Neural cell (in vitro differentiated cells): ENCODE measurements around the gene ALDH2. TPM values are rescaled to one million over a fixed set of nuclear protein-coding genes. Genes with fewer than 3 reads are reported as not detected.

ENCODE experiments used
- H2AFZ ChIP-seq: fragments of 200-600, 300-800 bp; sonication (generic), shearing (Covaris generic); 2 replicates; pipeline ENCODE4 v1.6.0; 2014; ENCODE audit warnings: low read depth, mild to moderate bottlenecking, antibody characterized with exemption, low read length, moderate library complexity
- H3F3A ChIP-seq: fragments of 200-600 bp; shearing (Covaris generic); 2 replicates; pipeline ENCODE4 v1.6.1; 2016; ENCODE audit warnings: mild to moderate bottlenecking, moderate library complexity, mixed read lengths, antibody characterized with exemption, low read length; ENCODE audit not compliant: insufficient read depth, poor library complexity, severe bottlenecking
- H3K27ac ChIP-seq: fragments of 200-600, 300-800 bp; sonication (generic), shearing (Covaris generic); 2 replicates; pipeline ENCODE4 v1.5.1; 2014; ENCODE audit warnings: mild to moderate bottlenecking, low read length, moderate library complexity
- H3K27me3 ChIP-seq: fragments of 300-800, 200-600 bp; sonication (generic), shearing (Covaris generic); 2 replicates; pipeline ENCODE4 v1.6.0; 2014; ENCODE audit warnings: mild to moderate bottlenecking, low read depth, low read length, moderate library complexity; ENCODE audit not compliant: insufficient read depth
- H3K36me3 ChIP-seq: fragments of 300-800, 200-600 bp; sonication (generic), shearing (Covaris generic); 2 replicates; pipeline ENCODE4 v1.5.1; 2014; ENCODE audit warnings: mild to moderate bottlenecking, antibody characterized with exemption, low read length, moderate library complexity; ENCODE audit not compliant: insufficient read depth
- H3K4me2 ChIP-seq: fragments of 300-800, 200-600 bp; sonication (generic), shearing (Covaris generic); 2 replicates; pipeline ENCODE4 v1.6.0; 2014; ENCODE audit warnings: mild to moderate bottlenecking, low read length
- H3K4me3 ChIP-seq: fragments of 300-800, 200-600 bp; sonication (generic), shearing (Covaris generic); 2 replicates; pipeline ENCODE4 v1.5.1; 2014; ENCODE audit warnings: mild to moderate bottlenecking, low read length, moderate library complexity
- H3K79me2 ChIP-seq: fragments of 200-600 bp; shearing (Covaris generic); replicated peaks from 2 replicates; pipeline ENCODE4 v1.6.0; 2014; ENCODE audit warnings: mild to moderate bottlenecking, low read length, moderate library complexity; ENCODE audit not compliant: insufficient read depth
- H3K9ac ChIP-seq: fragments of 300-800, 200-600 bp; sonication (generic), shearing (Covaris generic); 2 replicates; pipeline ENCODE4 v1.6.1; 2016; ENCODE audit warnings: mild to moderate bottlenecking, low read length, mixed read lengths
- H3K9me2 ChIP-seq: fragments of 200-600 bp; shearing (Covaris generic); 2 replicates; pipeline ENCODE4 v1.6.1; 2016; ENCODE audit warnings: mild to moderate bottlenecking, low read length, mixed read lengths; ENCODE audit not compliant: insufficient read depth
- H3K9me3 ChIP-seq: fragments of 200-600, 300-800 bp; sonication (generic), shearing (Covaris generic); 2 replicates; pipeline ENCODE4 v1.6.1; 2016; ENCODE audit warnings: mild to moderate bottlenecking, mixed run types, low read length, moderate library complexity, mixed read lengths
- H4K20me1 ChIP-seq: fragments of 200-600 bp; shearing (Covaris generic); 2 replicates; pipeline ENCODE4 v1.6.1; 2016; ENCODE audit warnings: mild to moderate bottlenecking, mixed run types; ENCODE audit not compliant: insufficient read depth
- EP300 ChIP-seq: fragments of 450-650 bp; conservative IDR thresholded peaks from 2 replicates; pipeline ENCODE4 v1.6.1; 2014; ENCODE audit warnings: antibody characterized with exemption, mild to moderate bottlenecking, moderate library complexity; ENCODE audit not compliant: poor library complexity, severe bottlenecking
- EZH2 ChIP-seq: fragments of 200-600, 300-800 bp; shearing (Covaris generic), sonication (generic); IDR thresholded peaks from 2 replicates; pipeline ENCODE4 v1.6.1; 2014; ENCODE audit warnings: antibody characterized with exemption, low read length, borderline replicate concordance, mild to moderate bottlenecking; ENCODE audit not compliant: insufficient read depth, poor library complexity, severe bottlenecking
- MXI1 ChIP-seq: fragments of 450-650 bp; conservative IDR thresholded peaks from 2 replicates; pipeline ENCODE4 v1.6.1; 2014; ENCODE audit warnings: antibody characterized with exemption, mild to moderate bottlenecking; ENCODE audit not compliant: poor library complexity, severe bottlenecking
- POLR2AphosphoS5 ChIP-seq: IDR thresholded peaks from 2 replicates; pipeline ENCODE4 v1.6.1; 2012
- RAD21 ChIP-seq: fragments of 450-650 bp; conservative IDR thresholded peaks from 2 replicates; pipeline ENCODE4 v1.6.1; 2014; ENCODE audit warnings: antibody characterized with exemption, mild to moderate bottlenecking, moderate library complexity
- SMC3 ChIP-seq: fragments of 450-650 bp; conservative IDR thresholded peaks from 2 replicates; pipeline ENCODE4 v1.6.1; 2014; ENCODE audit warnings: antibody characterized with exemption, mild to moderate bottlenecking, moderate library complexity; ENCODE audit not compliant: poor library complexity
- TAF1 ChIP-seq: IDR thresholded peaks from 2 replicates; pipeline ENCODE4 v1.6.1; 2012; ENCODE audit warnings: low read depth
- polyA plus RNA-seq: library from polyadenylated mRNA; depleted of rRNA; stranded (reverse); fragments of >200 nt; gene quantifications from 2 replicates; pipeline ENCODE4 v1.2.3, GENCODE V29; 2014
- TF ChIP-seq, protein P1 (sequence below): fragments of 450-650 bp; IDR thresholded peaks from 2 replicates; pipeline ENCODE4 v1.5.1; 2014; ENCODE audit warnings: antibody characterized with exemption, mild to moderate bottlenecking, moderate library complexity; ENCODE audit not compliant: poor library complexity, severe bottlenecking
- TF ChIP-seq, protein P2 (sequence below): IDR thresholded peaks from 2 replicates; pipeline ENCODE4 v1.6.1; 2012; ENCODE audit warnings: borderline replicate concordance

Gene ALDH2
- polyA plus RNA-seq, 1 donor from 2014 or later: 64.3 TPM

DNA sequence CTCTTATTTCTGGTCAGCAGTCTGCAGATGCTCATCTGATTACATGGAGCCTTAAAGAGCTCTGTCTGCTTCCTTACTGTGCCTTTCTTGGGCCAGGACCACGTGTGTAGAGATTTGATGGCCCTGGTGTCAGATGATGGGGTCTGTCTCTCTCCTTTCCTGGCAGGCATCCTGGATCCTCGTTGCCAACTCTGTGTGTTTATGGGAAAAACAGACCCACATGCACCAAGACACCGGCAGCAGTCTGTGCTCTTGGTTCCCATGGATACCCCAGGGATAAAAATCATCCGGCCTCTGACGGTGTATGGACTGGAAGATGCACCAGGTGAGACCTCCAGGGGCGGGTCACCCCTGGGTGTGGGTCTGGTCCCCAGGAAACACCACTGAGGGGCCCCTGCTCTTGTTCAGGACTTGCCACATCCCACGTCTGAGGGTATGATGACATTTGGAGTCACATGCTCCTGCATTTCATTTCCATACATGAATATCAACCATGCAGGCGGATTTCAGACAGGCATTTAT is 18.5 kb upstream of the ALDH2 start:
- no peak overlapping the region for H3K4me2 ChIP-seq
- H3K27ac ChIP-seq: no peak overlapping the region
- H3K4me3 ChIP-seq: no peak overlapping the region
- TF ChIP-seq, protein P1, sequence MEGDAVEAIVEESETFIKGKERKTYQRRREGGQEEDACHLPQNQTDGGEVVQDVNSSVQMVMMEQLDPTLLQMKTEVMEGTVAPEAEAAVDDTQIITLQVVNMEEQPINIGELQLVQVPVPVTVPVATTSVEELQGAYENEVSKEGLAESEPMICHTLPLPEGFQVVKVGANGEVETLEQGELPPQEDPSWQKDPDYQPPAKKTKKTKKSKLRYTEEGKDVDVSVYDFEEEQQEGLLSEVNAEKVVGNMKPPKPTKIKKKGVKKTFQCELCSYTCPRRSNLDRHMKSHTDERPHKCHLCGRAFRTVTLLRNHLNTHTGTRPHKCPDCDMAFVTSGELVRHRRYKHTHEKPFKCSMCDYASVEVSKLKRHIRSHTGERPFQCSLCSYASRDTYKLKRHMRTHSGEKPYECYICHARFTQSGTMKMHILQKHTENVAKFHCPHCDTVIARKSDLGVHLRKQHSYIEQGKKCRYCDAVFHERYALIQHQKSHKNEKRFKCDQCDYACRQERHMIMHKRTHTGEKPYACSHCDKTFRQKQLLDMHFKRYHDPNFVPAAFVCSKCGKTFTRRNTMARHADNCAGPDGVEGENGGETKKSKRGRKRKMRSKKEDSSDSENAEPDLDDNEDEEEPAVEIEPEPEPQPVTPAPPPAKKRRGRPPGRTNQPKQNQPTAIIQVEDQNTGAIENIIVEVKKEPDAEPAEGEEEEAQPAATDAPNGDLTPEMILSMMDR: no peak
- no peak for TF ChIP-seq MXI1
- H3K36me3 ChIP-seq: peaks cover 10% of the 10 kb centered on the region
- no peaks in the 10 kb centered on the region for H3K79me2 ChIP-seq
- H3K9me3 ChIP-seq: no peaks in the 10 kb centered on the region
- no peaks in the 10 kb centered on the region for H3F3A ChIP-seq
- no peaks in the 10 kb centered on the region for H4K20me1 ChIP-seq
- no peak overlapping the region for H3K9ac ChIP-seq
- no peak overlapping the region for H2AFZ ChIP-seq
- H3K27me3 ChIP-seq: no peaks in the 10 kb centered on the region
- no peaks in the 10 kb centered on the region for H3K9me2 ChIP-seq

DNA sequence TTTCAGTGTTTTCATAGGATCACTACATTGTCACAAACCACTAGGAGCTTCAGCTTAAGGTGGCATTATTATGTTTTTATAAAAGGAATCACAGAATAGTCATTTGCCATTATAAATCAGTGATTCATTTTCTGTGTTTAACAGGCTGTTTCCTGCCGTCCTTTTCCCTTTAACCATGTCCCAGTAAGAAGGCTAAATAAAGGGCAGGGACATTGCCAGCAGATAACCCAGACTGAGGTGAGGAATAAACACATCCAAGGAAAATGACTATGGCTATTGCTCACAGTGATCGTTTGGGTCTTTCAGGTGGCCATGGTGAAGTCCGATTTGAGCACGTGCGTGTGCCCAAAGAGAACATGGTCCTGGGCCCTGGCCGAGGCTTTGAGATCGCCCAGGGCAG is 17.9 kb upstream of the ALDH2 start:
- Histone ChIP-seq H3K36me3 (peaks cover 10% of the 10 kb centered on the region), H2AFZ (no peak overlapping the region), H3K27me3 (no peaks in the 10 kb centered on the region), H3K9ac (no peak overlapping the region), H3K4me3 (no peak overlapping the region), H3K79me2 (no peaks in the 10 kb centered on the region), H3K27ac (no peak overlapping the region), H3K9me2 (no peaks in the 10 kb centered on the region), H3K4me2 (no peak overlapping the region), H3F3A (no peaks in the 10 kb centered on the region), H4K20me1 (no peaks in the 10 kb centered on the region), H3K9me3 (no peaks in the 10 kb centered on the region)
- no peak for TF ChIP-seq POLR2AphosphoS5
- TF ChIP-seq, protein P1: no peak
- TF ChIP-seq EP300: no peak
- no peak for TF ChIP-seq TAF1
- no peak for TF ChIP-seq MXI1
- no peak for TF ChIP-seq EZH2
- TF ChIP-seq SMC3: no peak
- TF ChIP-seq, protein P2, sequence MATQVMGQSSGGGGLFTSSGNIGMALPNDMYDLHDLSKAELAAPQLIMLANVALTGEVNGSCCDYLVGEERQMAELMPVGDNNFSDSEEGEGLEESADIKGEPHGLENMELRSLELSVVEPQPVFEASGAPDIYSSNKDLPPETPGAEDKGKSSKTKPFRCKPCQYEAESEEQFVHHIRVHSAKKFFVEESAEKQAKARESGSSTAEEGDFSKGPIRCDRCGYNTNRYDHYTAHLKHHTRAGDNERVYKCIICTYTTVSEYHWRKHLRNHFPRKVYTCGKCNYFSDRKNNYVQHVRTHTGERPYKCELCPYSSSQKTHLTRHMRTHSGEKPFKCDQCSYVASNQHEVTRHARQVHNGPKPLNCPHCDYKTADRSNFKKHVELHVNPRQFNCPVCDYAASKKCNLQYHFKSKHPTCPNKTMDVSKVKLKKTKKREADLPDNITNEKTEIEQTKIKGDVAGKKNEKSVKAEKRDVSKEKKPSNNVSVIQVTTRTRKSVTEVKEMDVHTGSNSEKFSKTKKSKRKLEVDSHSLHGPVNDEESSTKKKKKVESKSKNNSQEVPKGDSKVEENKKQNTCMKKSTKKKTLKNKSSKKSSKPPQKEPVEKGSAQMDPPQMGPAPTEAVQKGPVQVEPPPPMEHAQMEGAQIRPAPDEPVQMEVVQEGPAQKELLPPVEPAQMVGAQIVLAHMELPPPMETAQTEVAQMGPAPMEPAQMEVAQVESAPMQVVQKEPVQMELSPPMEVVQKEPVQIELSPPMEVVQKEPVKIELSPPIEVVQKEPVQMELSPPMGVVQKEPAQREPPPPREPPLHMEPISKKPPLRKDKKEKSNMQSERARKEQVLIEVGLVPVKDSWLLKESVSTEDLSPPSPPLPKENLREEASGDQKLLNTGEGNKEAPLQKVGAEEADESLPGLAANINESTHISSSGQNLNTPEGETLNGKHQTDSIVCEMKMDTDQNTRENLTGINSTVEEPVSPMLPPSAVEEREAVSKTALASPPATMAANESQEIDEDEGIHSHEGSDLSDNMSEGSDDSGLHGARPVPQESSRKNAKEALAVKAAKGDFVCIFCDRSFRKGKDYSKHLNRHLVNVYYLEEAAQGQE: no peak
- TF ChIP-seq RAD21: no peak
